HepG2 (cell line): ENCODE results near the gene FHL1.

ENCODE experiments used
- SP2 ChIP-seq: sonication (generic); formaldehyde crosslinking; IDR thresholded peaks from 2 replicates; pipeline ENCODE4 v1.5.1; 2020; ENCODE audit warnings: mild to moderate bottlenecking, missing genetic modification reagents
- TAF1 ChIP-seq: sonication (generic); formaldehyde crosslinking; IDR thresholded peaks from 2 replicates; pipeline ENCODE4 v1.4.0; 2020; ENCODE audit warnings: missing genetic modification reagents
- ZFX ChIP-seq: sonication (generic); formaldehyde crosslinking; IDR thresholded peaks from 2 replicates; pipeline ENCODE4 v1.4.0; 2020; ENCODE audit warnings: mild to moderate bottlenecking, low read depth, missing genetic modification reagents, moderate library complexity
- ZSCAN30 ChIP-seq: sonication (generic); formaldehyde crosslinking; IDR thresholded peaks from 2 replicates; pipeline ENCODE4 v1.5.0; 2020; ENCODE audit warnings: mild to moderate bottlenecking, missing genetic modification reagents
- TF ChIP-seq, protein P1 (sequence below): sonication (generic); formaldehyde crosslinking; IDR thresholded peaks from 2 replicates; pipeline ENCODE4 v1.8.1; 2023; ENCODE audit warnings: missing genetic modification reagents, inconsistent platforms, borderline replicate concordance
- TF ChIP-seq, protein P2 (sequence below): sonication (generic); formaldehyde crosslinking; IDR thresholded peaks from 2 replicates; pipeline ENCODE4 v1.5.0; 2020; ENCODE audit warnings: mild to moderate bottlenecking, missing genetic modification reagents, moderate library complexity
- TF ChIP-seq, protein P3 (sequence below): sonication (generic); formaldehyde crosslinking; IDR thresholded peaks from 2 replicates; pipeline ENCODE4 v1.8.0; 2022; ENCODE audit warnings: mild to moderate bottlenecking, missing genetic modification reagents; ENCODE audit not compliant: insufficient replicate concordance

DNA sequence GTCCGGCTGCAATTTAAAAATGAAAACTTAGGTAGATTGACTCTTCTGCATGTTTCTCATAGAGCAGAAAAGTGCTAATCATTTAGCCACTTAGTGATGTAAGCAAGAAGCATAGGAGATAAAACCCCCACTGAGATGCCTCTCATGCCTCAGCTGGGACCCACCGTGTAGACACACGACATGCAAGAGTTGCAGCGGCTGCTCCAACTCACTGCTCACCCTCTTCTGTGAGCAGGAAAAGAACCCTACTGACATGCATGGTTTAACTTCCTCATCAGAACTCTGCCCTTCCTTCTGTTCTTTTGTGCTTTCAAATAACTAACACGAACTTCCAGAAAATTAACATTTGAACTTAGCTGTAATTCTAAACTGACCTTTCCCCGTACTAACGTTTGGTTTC is 62.9 kb downstream of the FHL1 start:
- TF ChIP-seq ZSCAN30 (no peak), SP2 (CRISPR knock-in tag) (no peak), TAF1 (CRISPR knock-in tag) (no peak), ZFX (CRISPR knock-in tag) (no peak)
- TF ChIP-seq, protein P1, sequence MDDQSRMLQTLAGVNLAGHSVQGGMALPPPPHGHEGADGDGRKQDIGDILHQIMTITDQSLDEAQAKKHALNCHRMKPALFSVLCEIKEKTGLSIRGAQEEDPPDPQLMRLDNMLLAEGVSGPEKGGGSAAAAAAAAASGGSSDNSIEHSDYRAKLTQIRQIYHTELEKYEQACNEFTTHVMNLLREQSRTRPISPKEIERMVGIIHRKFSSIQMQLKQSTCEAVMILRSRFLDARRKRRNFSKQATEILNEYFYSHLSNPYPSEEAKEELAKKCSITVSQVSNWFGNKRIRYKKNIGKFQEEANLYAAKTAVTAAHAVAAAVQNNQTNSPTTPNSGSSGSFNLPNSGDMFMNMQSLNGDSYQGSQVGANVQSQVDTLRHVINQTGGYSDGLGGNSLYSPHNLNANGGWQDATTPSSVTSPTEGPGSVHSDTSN (CRISPR knock-in tag) = no peak
- TF ChIP-seq, protein P2, sequence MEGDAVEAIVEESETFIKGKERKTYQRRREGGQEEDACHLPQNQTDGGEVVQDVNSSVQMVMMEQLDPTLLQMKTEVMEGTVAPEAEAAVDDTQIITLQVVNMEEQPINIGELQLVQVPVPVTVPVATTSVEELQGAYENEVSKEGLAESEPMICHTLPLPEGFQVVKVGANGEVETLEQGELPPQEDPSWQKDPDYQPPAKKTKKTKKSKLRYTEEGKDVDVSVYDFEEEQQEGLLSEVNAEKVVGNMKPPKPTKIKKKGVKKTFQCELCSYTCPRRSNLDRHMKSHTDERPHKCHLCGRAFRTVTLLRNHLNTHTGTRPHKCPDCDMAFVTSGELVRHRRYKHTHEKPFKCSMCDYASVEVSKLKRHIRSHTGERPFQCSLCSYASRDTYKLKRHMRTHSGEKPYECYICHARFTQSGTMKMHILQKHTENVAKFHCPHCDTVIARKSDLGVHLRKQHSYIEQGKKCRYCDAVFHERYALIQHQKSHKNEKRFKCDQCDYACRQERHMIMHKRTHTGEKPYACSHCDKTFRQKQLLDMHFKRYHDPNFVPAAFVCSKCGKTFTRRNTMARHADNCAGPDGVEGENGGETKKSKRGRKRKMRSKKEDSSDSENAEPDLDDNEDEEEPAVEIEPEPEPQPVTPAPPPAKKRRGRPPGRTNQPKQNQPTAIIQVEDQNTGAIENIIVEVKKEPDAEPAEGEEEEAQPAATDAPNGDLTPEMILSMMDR (CRISPR knock-in tag) = no peak
- TF ChIP-seq, protein P3, sequence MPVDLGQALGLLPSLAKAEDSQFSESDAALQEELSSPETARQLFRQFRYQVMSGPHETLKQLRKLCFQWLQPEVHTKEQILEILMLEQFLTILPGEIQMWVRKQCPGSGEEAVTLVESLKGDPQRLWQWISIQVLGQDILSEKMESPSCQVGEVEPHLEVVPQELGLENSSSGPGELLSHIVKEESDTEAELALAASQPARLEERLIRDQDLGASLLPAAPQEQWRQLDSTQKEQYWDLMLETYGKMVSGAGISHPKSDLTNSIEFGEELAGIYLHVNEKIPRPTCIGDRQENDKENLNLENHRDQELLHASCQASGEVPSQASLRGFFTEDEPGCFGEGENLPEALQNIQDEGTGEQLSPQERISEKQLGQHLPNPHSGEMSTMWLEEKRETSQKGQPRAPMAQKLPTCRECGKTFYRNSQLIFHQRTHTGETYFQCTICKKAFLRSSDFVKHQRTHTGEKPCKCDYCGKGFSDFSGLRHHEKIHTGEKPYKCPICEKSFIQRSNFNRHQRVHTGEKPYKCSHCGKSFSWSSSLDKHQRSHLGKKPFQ (CRISPR knock-in tag) = no peak
